Stimulated activated CD8-positive, alpha-beta memory T cell treated with anti-CD3 and anti-CD28 coated beads, Interleukin-7, amount 100 ng/mL, for 48 hours (primary cell): ENCODE data around the gene RAB35.

Source experiments
- DNase-seq, 2 donors: peaks; one replicate each; pipeline ENCODE4 v3.0.0-alpha.2; 2020; ENCODE audit warnings: low read depth in 1 of 2; ENCODE audit errors: extremely low read depth in 1 of 2

The RAB35 gene

DNA sequence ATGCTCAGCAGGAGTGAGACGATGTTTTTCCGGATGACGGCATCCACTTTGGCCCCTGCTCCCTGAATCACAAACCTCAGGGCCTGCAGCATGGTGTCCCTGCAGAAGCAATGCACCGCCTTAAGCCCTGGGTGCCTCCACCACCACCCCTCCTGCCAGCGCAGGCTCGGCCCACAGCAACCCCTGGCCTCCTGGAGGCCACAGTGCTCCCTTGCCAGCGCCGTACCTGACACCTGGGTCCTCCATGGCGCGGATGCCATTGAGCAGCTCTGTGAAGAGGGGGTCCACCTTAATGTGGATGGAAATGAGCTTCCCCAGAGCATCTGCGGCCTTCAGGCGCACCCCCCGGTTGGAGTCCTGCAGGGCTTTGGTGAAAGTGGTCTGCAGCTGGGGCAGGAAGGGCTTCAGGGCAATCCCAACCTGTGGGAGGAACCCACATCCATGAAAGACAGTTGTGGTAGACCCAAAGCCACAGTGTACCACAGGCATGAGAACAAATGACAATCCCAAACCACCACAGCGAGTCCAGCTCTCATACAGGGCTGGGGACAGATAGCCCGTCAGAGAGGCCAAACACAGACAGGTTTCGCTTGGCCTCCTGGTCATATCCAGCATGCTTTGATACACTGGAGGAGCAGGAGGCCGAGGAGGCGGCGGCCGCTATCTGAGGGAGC lies 17.9 kb upstream of the RAB35 start:
- no peak for DNase-seq

DNA sequence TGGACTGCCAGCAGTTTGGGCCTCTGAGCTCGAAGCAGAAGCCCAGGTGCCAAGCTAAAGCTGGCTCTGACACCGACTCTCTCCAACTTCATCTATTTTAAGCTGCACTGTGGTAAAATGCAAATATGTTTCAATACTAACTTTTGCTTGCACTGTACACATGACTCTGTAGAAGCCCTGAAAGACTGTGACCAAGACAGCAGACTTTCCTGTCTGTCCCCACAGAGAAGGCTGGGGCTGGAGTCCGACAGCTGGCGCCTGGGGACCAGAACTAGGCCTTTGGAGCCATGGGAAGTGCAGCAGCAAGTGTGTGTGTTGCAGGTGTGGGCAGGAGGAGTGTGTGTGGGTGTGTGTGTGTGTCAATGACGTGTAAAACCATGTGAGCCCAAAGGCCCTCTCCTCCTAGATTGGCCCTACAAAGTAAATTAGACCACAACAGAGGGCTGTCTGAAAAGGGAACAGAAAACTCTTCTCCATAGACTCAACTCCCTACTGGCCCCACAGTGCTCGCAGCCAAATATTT lies 16.4 kb upstream of the RAB35 start:
- DNase-seq, result no peak

DNA sequence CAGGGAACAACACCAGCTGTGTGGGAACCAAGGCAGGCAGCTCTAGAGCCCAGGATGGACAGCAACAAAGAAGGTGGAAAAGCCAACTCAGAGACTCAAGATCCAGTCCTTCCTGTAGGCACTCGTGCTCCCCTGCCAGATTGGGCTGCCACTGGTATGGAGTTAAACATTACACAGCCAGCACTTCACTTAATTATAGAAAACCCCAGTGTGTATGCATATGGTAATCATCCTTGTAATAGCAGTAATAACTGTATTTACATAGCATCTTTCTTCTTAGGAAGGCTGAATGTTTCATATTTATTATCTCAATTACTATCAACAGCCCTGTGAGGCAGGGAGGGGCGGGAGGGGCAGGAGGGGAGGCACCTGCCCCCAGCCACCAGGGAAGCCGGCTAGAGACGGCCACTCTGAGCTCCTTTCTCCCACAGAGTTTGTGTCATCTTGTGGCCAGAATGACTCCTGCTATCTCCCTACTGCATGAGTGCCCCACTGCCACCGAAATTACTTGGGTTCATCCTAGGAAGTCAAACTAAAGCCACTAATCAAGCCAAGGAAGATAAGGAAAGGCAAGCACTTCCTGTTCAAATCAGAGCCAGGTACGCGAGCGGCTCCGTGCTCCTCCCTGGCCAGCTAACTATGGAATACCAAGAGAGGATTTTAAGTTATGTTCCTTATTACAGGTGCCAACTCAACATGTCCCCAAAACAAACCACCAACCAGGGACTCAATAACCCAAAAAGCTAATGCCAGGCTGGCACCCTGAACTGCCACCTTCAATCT lies 15.7 kb upstream of the RAB35 start:
- no peak for DNase-seq

DNA sequence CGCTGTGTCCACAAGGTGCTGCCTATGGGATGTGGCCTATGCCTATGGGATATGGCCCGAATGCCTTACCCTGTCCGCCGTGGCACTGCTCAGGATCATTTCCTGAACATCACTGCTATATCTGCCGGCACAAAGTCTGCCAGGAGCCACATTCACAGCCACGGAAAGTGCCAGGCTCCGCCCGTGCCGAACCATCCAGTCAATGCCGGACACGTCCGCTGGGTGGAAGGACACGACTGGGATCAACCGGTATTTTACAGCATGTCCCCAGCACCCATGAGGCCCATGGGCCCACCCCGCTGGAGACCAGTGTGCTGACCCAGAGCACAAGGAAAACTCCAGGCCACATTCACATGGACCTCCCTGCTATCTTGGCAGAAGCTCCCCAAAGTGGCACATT lies 14.6 kb upstream of the RAB35 start:
- DNase-seq, result no peak

DNA sequence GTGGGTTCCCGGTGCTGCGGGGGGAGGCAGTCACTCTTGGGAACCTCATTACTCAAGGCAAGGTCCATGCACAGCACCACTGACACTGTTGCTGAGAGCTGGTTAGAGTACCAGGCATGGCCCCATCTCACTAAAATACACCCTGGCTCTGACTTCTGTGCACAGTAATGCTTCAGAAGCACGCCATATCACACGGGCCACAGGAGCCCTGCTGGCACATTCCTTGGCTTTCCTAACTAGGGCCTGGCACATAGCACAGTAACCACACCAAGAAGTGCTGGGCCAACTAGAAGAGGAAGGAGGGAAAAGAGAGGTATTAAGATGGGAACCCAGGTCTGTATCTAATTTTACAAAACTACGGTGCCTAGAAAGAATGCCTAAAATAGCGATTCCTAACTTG lies 13.5 kb upstream of the RAB35 start:
- DNase-seq, result no peak

DNA sequence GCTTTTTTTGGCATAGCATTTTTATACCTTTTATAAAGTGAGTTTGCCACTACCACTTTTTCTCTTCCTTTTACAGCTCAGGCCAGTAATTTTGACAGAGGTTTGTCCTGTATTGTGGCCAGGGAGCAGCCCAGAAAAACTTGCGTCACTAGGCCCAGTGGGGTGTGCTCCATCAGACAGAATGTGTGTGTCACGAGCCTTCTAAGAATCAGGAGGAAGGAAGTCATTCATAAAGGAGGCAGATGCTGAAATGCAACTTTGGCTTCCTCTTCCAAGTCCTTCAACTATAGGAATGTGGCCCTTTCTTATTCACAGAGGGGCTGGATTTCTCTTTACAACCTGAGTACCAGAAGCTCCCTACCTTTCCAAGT lies 10.1 kb upstream of the RAB35 start:
- DNase-seq, result no peak

DNA sequence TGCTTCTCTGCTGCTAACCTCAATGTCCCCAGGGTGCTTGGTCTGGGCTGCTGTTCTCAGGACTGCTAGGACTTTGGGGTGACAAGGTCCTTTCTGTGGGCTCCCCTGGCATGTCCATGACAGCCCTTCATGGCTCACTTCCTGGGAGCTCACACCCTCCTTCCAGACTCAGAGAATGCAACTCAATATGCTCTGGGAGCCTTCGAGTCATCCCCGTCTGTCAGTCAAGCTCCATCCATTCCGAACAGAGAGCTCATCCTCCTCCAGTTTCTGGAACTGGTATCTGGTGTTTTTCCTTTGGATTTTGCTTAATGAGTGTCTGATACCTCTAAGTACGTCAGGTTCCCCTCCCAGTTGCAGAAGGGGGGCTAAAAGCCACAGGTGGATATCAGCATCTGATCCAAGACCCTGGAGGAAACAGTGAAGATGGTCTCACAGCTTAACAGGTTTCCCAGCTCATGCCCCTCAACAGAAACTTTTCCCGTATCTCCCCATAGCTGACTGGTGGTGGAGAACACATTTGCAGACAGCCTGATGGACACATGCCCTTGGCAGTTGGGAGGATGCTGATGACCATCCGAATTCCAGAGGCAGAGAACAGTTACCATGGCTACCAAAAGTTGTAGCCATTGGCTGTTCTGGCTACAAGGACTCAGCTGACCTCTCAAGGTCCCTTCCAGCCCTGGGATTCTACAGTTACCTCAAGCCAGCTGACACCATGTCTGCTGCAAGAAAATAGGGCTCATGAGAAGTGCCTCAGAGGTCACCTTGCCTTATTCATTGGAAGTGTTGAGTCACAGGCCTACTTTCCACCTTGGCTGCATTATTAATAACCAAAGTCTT lies 9.5 kb upstream of the RAB35 start:
- no peak for DNase-seq

DNA sequence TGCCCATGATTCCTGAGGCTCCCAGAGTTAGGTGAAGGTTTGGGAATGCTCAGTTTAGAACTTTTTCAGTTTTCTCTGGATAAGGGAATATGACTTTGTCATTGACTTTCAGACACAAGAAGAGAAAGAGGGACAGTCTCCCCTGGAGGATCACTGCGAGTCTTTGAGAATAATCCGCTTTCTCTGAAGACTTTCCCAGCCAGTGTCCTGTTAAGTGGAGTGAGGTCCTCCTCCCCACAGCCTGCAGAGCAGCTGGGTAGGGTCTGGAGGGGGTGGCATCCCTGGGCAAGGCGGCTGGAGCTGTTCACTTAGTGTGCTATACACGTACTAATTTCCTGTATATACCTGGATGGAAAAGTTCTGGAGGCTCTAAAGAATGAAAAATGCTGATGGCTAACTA lies 8.5 kb upstream of the RAB35 start:
- no peak for DNase-seq

DNA sequence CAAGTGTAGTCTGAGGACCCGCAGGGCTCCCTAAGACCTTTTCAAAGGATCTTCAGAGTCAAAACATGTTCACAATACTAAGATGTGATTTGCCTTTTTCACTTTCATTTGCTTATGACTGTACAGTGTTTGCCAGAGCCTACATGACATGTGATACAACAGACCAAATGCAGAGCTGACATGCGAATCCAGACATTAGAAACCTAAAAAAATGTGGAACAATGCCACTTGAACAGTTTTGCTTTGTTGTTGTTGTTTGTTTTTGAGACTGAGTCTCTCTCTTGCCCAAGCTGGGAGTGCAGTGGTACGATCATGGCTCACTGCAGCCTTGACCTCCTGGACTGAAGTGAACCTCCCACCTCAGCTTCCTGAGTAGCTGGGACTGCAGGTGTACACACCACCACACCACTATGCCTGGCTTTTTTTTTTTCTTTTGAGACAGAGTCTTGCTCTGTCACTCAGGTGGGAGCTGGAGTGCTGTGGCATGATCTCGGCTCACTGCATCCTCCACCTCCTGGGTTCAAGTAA lies 5.3 kb upstream of the RAB35 start:
- DNase-seq, result no peak

DNA sequence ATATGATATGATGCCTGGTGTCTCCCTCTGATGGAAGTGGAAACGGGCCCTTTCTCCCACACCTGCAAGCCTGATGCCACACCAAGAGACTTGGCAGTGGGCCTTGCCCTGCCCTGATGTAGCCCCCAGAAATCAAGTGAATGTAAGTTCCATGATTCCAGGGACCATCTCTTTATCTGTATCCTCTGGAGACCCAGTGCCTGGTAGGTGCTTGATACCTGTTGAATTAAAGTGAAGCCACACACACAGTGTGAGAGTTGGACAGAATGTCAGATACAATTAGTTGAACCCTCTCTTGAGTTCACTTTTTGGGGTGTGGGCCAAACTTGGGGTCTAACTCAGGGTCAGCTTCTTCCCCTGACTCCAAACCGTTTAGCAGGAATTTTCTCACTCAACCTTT lies 4.8 kb upstream of the RAB35 start:
- no peak for DNase-seq

DNA sequence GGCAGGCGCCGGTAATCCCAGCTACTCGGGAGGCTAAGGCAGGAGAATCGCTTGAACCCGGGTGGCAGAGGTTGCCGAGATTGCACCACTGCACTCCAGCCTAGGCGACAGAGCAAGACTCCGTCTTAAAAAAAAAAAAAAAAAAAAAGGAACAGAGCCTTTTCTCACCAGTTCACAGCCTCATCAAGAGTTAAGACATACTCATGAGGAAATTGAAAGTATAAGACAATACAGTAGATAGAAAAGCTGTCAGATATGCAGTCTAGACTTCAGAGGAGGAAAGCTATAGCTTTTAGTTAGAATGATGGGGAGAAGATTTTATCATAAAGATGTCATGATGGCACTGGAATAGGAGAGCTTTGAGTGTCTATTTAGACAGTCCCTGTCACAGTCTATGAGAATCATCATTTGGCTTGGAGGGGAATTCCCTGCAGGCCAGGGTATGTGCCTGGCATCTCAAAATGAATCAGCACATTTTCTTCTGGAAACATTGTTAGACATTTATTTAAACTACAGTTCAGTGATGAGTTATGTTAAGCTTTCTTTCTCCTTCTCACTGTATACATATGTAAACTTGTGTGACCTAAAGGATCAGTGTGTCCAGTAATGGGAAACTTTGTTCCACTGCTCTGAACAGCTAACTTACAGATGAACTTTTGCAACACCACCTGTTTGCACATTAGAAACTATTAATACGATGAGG lies 2.9 kb upstream of the RAB35 start:
- DNase-seq, result peak in 1 of 2 donors; percentile 32

DNA sequence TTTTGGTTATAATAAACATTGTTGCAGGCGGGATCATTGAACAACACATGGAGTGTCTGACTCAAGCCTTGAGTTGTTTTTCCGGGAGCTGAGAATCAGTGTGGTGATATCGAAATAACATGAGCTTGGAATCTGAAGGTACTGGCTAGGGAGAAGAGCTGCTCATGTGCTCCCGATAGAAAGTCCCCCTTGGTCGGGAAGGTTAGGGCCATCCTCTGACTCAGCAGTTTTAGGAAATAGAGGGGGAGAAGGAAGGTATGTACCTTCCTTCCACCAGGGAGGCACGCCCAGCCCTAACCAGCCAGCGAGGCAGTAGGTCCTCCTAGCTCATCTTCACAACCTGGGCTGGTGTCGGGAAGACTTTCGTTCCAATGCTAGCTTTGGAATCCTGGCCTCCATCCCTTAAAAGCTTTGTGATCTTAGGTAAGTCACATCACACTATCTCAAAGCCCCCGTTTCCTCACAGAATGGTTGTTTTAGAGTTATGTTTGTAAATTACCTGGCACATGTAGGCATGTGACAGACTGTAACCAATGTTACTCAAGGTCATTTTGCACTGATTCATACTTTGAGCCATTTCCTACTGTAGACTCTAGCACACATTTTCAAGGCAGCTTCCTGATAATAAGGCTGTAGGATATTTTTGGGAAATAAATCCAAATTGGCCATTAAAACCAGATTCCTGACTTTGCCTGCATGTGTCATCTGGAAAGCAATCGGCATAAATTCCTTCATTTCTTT lies 1.9 kb upstream of the RAB35 start:
- DNase-seq, result no peak

DNA sequence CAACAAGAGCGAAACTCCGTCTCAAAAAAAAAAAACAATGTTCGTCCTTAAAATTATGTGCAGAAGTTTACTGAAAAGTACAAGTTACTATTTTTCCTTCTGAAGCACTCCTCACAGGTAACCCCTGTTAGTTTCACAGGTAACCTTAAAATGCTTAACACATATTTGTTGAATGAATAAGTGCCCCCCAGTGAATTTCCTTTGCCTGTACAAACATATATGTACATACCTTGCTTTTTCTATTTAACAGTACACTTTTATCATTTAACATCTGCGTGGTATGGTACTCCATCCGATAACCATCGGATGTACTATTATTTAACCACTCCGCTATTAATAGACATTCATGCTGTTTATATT lies 1.4 kb upstream of the RAB35 start:
- DNase-seq, result no peak

DNA sequence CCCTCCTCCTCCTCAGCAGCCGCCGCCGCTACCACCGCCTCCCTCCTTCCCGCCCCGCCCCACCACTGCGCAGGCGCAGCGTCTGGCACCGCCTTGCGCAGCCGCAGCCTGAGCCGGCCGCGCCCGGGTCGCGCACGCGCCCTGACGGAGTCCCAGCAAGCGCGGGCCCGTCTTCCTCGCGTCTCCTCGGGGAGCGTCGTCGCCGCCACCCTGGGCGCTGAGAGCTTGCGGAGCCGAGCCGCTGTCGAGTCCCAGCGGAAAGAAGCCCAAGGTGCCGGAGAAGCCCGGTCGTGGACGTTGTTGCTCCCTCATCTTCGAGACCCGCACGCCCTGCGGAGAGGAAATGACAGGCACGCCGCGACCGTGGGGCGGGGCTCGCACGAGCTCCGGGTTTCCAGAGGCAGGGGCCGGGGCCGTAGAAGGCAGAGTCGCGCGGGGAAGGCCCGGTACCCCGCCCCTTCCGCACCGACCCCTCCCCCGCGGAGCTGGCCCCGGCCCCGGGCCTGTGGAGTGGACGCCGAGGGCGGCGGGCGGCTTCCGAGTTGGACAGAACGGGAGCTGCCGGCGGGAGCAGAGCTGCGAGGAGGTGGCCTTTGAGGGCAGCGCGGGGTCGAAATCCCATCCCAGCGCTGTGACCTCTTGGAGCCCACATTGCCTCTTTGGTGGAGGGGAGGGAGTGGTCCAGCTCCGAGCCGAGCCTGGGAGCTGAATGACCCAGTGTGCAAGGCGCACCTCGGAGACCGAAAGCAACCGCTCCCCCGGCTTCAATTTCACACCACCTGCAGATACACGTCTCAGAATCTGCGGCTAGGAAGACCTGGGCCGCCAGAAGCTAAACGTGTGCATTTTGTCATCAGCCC lies 469 bp upstream of the RAB35 start:
- DNase-seq, result peak; percentile 93 to 97

DNA sequence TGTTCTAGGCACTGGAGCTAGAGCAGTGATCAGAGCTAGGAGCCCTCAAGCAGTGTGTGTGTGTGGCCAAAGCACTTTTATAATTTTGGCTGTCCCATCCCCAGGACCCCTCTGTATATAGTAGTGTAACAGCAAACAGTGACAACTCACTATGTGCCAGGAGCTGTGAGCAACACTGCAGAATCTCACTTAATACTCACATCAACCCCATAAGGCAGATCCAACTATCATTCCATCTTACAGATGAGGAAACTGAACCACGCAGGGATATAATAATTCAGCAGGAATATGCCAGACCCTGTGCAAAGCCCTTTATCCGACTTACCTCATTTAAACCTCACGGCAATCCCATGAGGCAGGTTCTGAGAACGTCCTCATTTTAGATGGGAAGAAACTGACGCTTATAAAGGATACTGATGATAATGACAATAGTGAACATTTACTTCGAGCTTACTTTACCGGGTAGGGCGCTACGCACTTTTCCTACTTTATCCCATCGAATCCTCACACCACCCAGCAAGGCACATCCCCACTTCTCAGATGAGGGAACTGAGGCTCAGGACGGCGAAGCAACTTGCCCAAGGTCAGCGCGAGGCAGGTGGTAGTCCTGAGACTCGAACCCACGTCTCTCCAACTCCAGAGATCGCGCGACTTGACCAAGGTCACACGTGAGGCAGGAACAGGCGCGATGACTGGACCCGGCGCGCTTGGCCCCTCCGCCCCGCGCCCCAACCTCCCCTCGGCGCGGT lies 687 bp downstream of the RAB35 start:
- peak in 1 of 2 donors; percentile 23 for DNase-seq

DNA sequence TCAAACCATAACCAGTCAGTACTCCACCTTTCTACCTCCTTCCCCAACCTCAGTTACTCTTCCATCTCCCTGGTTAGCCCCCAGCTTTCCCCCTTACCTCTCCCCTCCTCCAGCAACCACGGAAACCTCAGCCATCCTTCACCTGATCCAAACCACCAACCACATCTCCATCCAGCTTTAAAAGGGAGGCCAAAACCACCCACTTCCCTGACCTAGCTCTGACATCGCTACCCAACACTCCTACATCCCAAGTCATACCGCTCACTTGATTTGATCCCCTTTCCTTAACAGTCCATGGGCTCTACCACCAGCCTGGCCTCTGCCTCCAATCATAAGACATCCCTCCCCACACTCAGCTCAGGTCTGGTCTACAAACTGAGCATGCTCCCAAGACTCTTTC lies 1.5 kb downstream of the RAB35 start:
- no peak for DNase-seq

DNA sequence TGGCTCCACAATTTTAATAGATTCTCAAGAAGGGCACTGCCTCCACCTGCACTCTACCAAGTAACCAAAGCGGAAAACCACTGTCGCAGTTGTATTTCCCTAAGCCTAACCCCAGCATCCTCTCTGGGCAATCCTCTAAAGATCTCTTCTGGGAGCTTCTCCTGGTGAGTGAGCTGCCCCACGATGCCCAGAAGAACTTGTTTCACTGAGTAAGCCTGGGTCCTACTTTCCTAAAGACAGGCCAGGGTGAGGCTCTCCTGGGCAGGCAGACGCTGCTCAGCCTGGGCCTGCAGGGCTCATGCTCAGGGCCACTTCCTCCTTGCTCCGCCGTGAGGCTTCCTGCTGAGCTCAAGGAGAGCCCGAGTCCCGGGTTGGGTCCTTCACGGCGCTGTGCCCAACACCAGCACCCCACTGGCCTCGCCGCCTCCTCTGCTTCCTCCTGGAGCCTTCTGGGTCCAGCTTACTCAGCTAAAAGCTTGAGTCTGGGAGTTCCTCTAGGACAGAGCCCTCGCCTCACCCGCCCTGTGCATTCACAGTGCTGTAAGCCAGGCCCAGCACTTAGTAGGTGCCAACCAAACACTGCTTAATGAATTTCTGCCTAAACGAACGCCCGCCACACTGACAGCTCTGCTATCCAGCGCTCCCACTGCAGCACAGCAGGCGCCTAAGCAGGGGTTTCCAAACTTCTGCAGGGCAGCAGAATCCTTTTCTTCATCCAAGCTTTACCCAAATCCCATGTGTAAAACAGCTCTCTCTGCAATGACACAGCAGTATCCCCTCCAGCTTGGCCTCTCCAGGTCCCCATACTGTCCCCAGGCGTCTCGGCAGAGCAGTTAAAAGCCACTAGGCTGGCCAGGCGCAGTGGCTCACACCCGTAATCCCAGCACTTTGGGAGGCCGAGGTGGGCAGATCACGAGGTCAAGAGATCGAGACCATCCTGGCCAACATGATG lies 5.7 kb downstream of the RAB35 start:
- DNase-seq, result peak in 1 of 2 donors; percentile 18
